GM18867 (cell line): ENCODE results near the gene UNC45B.
A peak's percentile ranks its signal among the peaks of the same experiment; 100 is the strongest.
"Not testable (repeated sequence)": the region's sequence is repeated elsewhere in the genome, so short reads cannot be mapped to it uniquely, and the experiment has no call there.

Experiments
- ATAC-seq: cut with Tn5 transposase; IDR thresholded peaks from one replicate; pipeline ENCODE4 v1.9.1; 2021; ENCODE audit warnings: mild to moderate bottlenecking, moderate library complexity; ENCODE audit not compliant: unreplicated experiment

UNC45B gene

DNA sequence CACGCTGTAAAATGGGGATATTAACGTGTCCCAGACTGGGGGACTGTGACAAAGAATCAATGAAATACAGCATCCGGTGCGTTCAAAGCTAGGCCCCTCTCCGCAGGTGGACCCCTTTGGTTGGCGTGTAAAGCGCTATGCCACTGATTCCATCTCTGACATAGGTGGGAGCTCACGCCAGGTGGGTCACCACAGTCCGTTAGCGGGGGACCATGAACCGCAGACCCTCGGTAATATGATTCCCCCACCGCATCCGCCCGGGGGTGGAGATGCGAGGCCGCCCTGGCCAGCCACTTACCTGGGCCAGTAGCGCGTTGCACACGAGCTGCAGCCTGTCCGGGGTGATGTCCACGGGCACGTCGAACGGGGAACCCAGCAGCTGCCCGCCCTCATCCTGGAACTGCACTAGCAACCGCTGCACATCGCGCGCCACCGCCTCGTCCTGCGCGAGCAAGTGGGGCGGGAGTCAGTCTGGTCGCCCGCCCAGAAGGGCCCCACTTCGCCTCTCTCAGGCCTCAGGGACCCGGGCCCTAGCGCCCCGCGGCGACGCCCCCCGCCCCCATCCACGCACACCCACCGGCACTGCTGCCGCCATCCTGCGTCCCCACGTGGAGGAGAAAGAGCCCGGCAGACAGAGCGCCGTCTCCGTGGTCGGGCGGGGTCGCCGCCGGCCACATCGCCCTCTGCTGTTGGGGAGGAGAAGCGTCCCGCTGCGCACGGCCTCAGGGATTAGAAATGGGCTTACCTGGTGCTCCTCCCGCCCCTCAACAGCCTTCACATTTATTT, 5.7 kb upstream of the UNC45B start, which contains the start of gene NLE1:
Gene NLE1 (minus strand): TSS at position 623 of the 786 bp plus-strand sequence. CDS start 28 bp downstream, at position 595.
- peak; percentile 90 for ATAC-seq

- no peak for ATAC-seq
Observed at GRCh38 chr17:35142467-35142796, 5.2 kb upstream of the UNC45B start.

- no peak for ATAC-seq
Observed at GRCh38 chr17:35144840-35145239, 2.8 kb upstream of the UNC45B start.

DNA sequence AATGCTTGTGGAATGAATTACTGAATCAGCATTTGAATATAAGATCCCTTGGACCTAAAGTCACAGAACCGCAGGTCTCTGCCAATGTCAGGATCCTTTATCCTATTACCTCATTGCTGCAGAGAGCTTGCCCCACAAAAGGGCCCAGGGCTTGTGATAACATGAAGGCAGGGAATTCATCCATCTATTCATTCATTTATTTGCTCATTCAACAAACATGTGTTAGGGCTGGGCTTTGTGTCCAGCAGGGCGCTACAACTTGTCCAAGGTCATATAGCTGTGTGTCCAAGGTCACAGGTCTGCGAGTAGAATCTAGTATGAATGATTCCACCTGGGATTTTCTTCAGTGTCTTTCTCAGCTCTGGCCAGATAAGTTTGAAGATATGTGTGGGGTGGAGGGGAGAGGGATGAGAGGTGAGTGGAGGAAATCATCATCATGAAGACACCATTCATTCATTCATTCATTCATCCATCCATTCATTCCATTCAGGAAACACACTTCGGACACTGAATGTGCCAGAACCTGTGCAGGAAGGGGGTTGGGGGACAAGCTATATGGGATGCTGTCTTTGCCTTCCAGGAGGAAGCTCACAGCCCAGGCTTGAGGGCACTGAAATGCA, 1.3 kb upstream of the UNC45B start:
- no peak for ATAC-seq

DNA sequence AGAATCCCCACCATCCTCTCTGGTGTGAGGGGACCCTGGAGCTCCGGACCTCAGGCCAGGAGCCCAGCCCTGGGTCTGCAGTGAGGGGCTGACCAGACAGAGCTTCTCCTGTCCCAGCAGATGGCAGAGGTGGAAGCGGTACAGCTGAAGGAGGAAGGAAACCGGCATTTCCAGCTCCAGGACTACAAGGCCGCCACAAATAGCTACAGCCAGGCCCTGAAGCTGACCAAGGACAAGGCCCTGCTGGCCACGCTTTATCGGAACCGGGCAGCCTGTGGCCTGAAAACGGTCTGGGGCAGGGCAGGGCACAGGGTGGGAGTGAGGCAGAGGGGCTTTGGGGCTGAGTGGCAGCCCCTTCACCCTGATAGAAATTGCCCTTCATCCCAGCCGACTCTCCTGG, 527 bp downstream of the UNC45B start:
- ATAC-seq, result no peak

DNA sequence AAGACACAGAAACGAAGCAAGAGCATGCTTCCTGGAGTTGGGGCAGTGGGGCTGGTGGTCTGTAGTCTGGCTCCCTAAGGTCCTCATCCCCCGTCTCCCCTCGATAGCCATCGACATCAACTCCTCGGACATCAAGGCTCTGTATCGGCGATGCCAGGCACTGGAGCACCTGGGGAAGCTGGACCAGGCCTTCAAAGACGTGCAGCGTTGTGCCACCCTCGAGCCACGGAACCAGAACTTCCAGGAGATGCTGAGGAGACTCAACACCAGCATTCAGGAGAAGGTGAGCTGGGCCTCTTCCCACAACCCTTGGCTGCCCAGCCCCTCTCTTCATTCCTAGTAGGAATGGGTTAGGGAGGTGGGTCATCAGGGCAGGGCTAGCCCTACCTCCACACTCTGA, 2.3 kb downstream of the UNC45B start:
- ATAC-seq, result no peak

DNA sequence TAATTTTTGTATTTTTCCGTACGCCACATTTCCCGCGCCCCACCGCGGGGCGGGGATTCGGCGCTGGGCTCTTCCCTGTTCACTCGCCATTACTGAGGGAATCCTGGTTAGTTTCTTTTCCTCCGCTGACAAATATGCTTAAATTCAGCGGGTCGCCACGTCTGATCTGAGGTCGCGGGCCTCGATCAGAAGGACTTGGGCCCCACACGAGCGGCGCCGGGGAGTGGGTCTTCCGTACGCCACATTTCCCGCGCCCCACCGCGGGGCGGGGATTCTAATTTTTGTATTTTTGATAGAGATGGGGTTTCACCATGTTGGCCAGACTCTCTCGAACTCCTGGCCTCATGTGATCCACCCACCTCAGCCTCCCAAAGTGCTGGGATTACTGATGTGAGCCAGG, 3.5 kb downstream of the UNC45B start:
- ATAC-seq, result not testable (repeated sequence)

DNA sequence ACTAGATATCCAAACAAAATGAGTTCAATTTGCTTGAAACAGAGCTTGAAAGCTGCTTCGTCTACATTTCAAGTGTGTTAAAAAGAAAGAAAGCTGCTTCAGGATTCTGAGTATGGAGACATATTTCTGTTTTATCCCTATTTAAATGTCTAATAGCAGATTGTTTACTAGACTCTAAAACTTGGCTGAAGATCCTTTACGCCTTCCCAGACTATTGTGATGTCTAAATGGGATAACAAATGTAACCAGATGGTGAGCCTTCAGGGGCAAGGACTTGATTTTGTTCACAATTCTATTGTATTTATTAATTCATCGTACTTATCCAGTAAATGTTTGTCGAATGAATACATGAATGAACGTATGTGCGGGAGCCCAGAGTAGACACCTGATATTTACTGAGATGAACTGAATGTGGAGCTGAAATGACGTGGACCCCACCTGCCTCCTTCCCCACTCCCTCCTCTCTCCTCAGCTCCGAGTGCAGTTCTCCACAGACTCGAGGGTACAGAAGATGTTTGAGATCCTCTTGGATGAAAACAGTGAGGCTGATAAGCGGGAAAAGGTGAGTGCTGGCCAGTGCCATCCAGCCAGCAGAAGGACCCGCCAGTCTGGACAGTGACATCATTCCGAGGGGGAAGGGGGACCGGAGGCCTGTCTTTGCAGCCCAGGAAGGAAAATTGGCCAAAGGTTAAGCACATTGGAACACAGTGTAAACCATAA, 5.0 kb downstream of the UNC45B start:
- ATAC-seq, result no peak

- ATAC-seq, result no peak
Observed at GRCh38 chr17:35154196-35155165, 6.9 kb downstream of the UNC45B start.

DNA sequence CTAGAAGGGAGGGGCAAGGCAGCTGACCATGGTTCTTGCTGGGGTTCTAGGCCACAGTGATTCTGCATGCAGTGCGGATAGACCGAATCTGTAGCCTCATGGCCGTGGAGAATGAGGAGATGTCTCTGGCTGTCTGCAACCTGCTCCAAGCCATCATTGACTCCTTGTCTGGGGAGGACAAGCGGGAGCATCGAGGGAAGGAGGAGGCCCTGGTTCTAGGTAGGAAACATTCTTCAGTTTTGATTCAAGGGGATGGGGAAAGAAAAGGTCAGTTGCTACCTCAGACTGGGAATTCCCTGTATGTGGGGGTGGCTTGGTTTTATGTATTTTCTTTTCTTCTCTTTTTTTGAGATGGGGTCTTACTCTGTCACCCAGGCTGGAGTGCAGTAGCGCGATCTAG, 7.6 kb downstream of the UNC45B start:
- no peak for ATAC-seq

DNA sequence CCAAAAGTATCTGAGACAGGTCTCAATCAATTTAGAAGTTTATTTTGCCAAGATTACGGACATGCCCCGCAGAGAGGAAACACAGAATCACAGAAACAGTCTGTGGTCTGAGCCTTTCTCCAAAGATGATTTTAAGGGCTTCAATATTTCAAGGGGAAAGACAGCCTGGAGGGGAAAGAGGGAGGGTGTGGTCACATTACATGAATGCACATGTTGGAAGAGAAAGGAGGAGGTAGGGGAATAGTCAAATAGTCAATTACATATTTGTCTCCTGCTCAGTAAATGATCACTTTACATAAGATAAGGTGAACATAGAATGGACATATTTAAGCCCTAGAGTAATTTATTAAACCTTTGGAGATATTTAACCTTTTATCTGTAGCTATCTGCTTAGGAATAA, 12.3 kb downstream of the UNC45B start:
- no peak for ATAC-seq

DNA sequence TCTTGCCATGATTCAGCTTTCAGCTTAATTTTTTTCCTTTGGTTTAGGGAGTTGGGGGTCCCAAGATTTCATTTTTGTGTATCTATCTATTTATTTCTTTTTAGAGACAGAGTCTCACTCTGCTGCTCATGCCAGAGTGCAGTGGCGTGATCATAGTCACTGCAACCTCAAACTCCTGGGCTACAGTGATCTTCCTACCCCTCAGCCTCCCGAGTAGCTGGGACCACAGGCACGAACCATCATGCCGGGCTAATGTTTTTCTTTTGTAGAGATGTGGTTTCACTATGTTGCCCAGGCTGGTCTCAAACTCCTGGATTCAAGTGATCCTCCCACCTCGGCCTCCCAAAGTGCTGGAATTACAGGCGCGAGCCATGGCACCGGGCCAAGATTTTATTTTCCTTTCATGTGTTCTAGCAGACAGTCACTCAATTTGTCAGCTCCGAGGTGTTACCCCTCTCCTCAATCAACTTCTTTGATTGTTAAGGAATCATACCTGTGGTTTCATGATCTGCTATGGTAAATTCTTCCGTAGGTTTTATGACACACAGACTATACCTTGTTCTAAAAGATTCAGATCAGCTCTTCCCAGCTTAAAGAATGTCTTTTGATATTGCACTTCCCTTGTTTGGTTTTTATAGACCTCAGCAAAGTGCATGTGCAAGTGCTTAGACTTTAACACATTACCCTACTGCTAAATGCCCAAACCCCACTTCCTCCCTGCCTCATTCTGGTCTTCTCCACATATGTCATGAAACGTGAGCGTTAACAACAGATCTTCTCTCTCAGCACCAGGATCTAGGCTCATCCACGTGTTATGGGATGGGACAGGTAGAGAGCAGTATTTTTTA, 13.0 kb downstream of the UNC45B start:
- ATAC-seq, result no peak

GRCh38 chr17:35161281-35161761, 13.7 kb downstream of the UNC45B start:
- no peak for ATAC-seq

GRCh38 chr17:35162755-35163154, 15.1 kb downstream of the UNC45B start:
- no peak for ATAC-seq

- no peak for ATAC-seq
Observed at GRCh38 chr17:35163886-35164285, 16.3 kb downstream of the UNC45B start.

DNA sequence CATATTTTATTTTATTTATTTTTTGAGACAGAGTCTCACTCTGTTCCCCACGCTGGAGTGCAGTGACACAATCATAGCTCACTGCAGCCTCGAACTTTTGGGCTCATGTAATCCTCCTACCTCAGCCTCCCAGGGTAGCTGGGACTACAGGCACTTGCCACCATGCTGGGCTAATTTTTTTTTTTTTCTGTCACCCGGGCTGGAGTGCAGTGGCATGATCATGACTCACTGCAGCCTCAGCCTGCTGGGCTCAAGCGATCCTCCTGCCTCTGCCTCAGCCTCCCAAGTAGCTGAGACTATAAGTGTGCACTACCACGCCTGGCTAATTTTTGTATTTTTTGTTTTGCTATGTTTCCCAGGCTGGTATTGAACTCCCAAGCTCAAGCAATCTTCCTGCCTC, 17.1 kb downstream of the UNC45B start:
- no peak for ATAC-seq

DNA sequence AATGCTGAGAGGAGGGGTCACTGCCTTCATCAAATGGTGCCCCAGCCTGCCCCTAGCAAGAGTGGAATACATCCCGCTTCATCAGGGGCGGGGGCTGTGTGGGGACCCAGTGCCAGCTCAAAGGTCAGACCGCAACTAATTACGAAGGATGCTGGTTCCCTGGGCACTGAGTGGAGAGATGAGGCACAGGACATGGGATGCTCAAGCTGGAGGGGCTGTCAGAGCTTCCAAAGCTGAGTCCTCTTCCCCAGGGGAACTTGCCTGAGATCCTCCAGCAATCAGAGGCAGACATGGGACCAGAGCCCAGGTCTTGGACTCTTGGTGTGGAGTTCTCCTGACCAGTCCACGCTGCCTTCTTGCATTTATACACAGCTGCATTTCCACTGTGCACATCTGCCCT, 18.9 kb downstream of the UNC45B start:
- ATAC-seq, result no peak

- no peak for ATAC-seq
Observed at GRCh38 chr17:35167046-35167445, 19.4 kb downstream of the UNC45B start.

DNA sequence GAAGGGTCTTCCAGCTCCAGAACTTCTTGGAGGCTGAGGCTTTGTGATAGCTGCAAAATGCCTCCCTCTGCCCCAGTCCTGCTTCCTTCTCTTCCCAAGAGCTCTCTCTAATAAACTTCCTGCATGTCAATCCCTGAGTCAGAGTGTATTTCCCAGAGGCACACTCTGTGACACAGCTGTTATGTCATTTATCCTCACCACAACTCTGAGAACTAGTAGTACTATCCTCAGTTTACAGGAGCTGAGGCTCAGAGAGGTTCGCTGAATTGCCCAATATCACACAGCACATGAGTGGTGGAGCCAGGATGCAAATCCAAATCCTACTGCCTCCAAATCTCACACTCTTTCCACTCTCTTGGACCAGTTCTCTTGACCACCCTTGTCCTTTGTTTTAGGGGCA, 20.0 kb downstream of the UNC45B start:
- ATAC-seq, result no peak

GRCh38 chr17:35169835-35170363, 22.3 kb downstream of the UNC45B start:
- no peak for ATAC-seq
